ENCODE results near the gene NCAM2.

DNA sequence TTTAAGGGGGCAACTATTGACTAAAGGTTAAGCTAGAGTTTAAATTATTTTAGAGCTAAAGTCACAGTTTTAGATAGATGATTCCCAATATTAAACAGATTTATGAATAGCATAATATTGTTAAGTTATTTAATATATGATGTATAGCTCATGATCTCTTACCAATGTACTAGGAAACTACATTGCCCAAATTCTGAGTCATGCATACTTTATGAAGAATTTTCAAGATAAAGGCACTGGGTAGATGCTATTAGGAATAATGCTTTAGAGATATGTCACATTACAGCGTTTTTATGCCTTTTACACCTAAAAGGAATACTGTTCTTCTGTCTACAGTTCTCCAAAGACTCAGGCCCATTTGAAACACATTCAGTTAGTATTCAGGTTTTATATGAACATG is 215.1 kb downstream of the NCAM2 start:
- TF ChIP-seq CTCF (IDR thresholded peaks at IDR 0.05) (no peak), EZH2 (IDR thresholded peaks at IDR 0.05; ENCODE audit: borderline replicate concordance, insufficient read depth, low read depth, low read length, poor library complexity, severe bottlenecking) (no peak)
